H9 (cell line): Measurements from ENCODE around the gene ZNF892. TPM values are rescaled to one million over a fixed set of nuclear protein-coding genes. Genes with fewer than 3 reads are reported as not detected.

Experiments used
- DNase-seq: peaks from one replicate; pipeline ENCODE4 v3.0.0-alpha.2; 2017
- H2AFZ ChIP-seq: one replicate; pipeline ENCODE4 v1.6.1; 2013; ENCODE audit warnings: mild to moderate bottlenecking, low read length, control low read depth, moderate library complexity
- H2AK5ac ChIP-seq: 2 replicates; pipeline ENCODE4 v1.6.1; 2013; ENCODE audit warnings: low read length, control low read depth, mixed read lengths; ENCODE audit not compliant: insufficient read length
- H2BK120ac ChIP-seq: one replicate; pipeline ENCODE4 v1.6.1; 2013; ENCODE audit warnings: low read depth, mild to moderate bottlenecking, low read length, control low read depth, inconsistent platforms; ENCODE audit not compliant: poor library complexity, severe bottlenecking
- H2BK12ac ChIP-seq: 2 replicates; pipeline ENCODE4 v1.6.1; 2013; ENCODE audit warnings: low read length, control low read depth, mixed read lengths, low read depth; ENCODE audit not compliant: insufficient read length
- H2BK15ac ChIP-seq: 2 replicates; pipeline ENCODE4 v1.6.1; 2013; ENCODE audit warnings: low read depth, low read length, control low read depth
- H2BK20ac ChIP-seq: one replicate; pipeline ENCODE4 v1.6.1; 2013; ENCODE audit warnings: low read depth, mild to moderate bottlenecking, low read length, control low read depth, inconsistent platforms; ENCODE audit not compliant: poor library complexity, severe bottlenecking
- H2BK5ac ChIP-seq: 2 replicates; pipeline ENCODE4 v1.6.1; 2013; ENCODE audit warnings: low read length, control low read depth, mixed read lengths; ENCODE audit not compliant: insufficient read length
- H3K14ac ChIP-seq: 2 replicates; pipeline ENCODE4 v1.6.1; 2013; ENCODE audit warnings: low read length, control low read depth; ENCODE audit not compliant: insufficient read depth
- H3K18ac ChIP-seq: 2 replicates; pipeline ENCODE4 v1.6.1; 2013; ENCODE audit warnings: low read depth, mild to moderate bottlenecking, mixed read lengths, low read length, control low read depth; ENCODE audit not compliant: insufficient read length
- H3K23ac ChIP-seq: 2 replicates; pipeline ENCODE4 v1.6.1; 2013; ENCODE audit warnings: low read length, control low read depth, mixed read lengths, low read depth; ENCODE audit not compliant: insufficient read length
- H3K23me2 ChIP-seq: 2 replicates; pipeline ENCODE4 v1.6.1; 2013; ENCODE audit warnings: low read depth, mild to moderate bottlenecking, mixed read lengths, low read length, control low read depth; ENCODE audit not compliant: insufficient read length, poor library complexity, severe bottlenecking
- H3K27ac ChIP-seq: 2 replicates; pipeline ENCODE4 v1.5.1; 2013; ENCODE audit warnings: low read length, control low read depth, mixed read lengths, low read depth; ENCODE audit not compliant: insufficient read length
- H3K27me3 ChIP-seq: 2 replicates; pipeline ENCODE4 v1.6.1; 2013; ENCODE audit warnings: low read length, control low read depth, inconsistent platforms; ENCODE audit not compliant: insufficient read depth
- H3K4ac ChIP-seq: 2 replicates; pipeline ENCODE4 v1.6.1; 2013; ENCODE audit warnings: low read depth, mild to moderate bottlenecking, control low read depth, inconsistent platforms, low read length, moderate library complexity
- H3K4me1 ChIP-seq: 2 replicates; pipeline ENCODE4 v1.6.1; 2013; ENCODE audit warnings: low read length, control low read depth, inconsistent platforms; ENCODE audit not compliant: insufficient read depth
- H3K4me2 ChIP-seq: 2 replicates; pipeline ENCODE4 v1.6.1; 2013; ENCODE audit warnings: low read length, control low read depth, mixed read lengths; ENCODE audit not compliant: insufficient read length, insufficient read depth
- H3K56ac ChIP-seq: 2 replicates; pipeline ENCODE4 v1.6.1; 2013; ENCODE audit warnings: low read depth, mild to moderate bottlenecking, mixed read lengths, low read length, control low read depth; ENCODE audit not compliant: insufficient read length
- H3K79me1 ChIP-seq: 2 replicates; pipeline ENCODE4 v1.6.1; 2013; ENCODE audit warnings: low read depth, mild to moderate bottlenecking, moderate library complexity, low read length, control low read depth, inconsistent platforms; ENCODE audit not compliant: insufficient read depth, poor library complexity, severe bottlenecking
- H3K79me2 ChIP-seq: 2 replicates; pipeline ENCODE4 v1.6.1; 2013; ENCODE audit warnings: low read length, control low read depth, inconsistent platforms; ENCODE audit not compliant: insufficient read depth
- H3K9ac ChIP-seq: 2 replicates; pipeline ENCODE4 v1.6.1; 2013; ENCODE audit warnings: low read length, control low read depth, mixed read lengths; ENCODE audit not compliant: insufficient read length; ENCODE audit errors: extremely low read depth
- H3K9me3 ChIP-seq: one replicate; pipeline ENCODE4 v1.6.1; 2013; ENCODE audit warnings: low read depth, low read length, inconsistent platforms; ENCODE audit not compliant: control insufficient read depth
- H3T11ph ChIP-seq: one replicate; pipeline ENCODE4 v1.6.1; 2013; ENCODE audit warnings: mild to moderate bottlenecking, low read length, control low read depth, inconsistent platforms
- H4K20me1 ChIP-seq: one replicate; pipeline ENCODE4 v1.6.1; 2013; ENCODE audit not compliant: control insufficient read depth, insufficient read length, insufficient read depth
- H4K5ac ChIP-seq: 2 replicates; pipeline ENCODE4 v1.6.1; 2013; ENCODE audit warnings: low read depth, mild to moderate bottlenecking, mixed read lengths, low read length, control low read depth; ENCODE audit not compliant: insufficient read length
- H4K8ac ChIP-seq: replicated peaks from 2 replicates; pipeline ENCODE4 v1.6.1; 2013; ENCODE audit warnings: low read length, control low read depth, mixed read lengths, low read depth; ENCODE audit not compliant: insufficient read length
- H4K91ac ChIP-seq: 2 replicates; pipeline ENCODE4 v1.6.1; 2013; ENCODE audit warnings: low read depth, mild to moderate bottlenecking, moderate library complexity, mixed read lengths, low read length, control low read depth; ENCODE audit not compliant: insufficient read length
- H3K27ac Mint-ChIP-seq, 3 experiments: 2 replicates in 2 of 3; 3 replicates in 1 of 3; pipeline ENCODE4 v1.8.0; 2020 to 2021; ENCODE audit warnings: mixed read lengths in 3 of 3, mild to moderate bottlenecking in 1 of 3, moderate library complexity in 1 of 3
- H3K27me3 Mint-ChIP-seq: 2 replicates; pipeline ENCODE4 v1.8.0; 2021; ENCODE audit warnings: low read depth, mild to moderate bottlenecking, moderate library complexity, mixed read lengths
- H3K36me3 Mint-ChIP-seq, 3 experiments: 2 replicates in 2 of 3; 3 replicates in 1 of 3; pipeline ENCODE4 v1.8.0; 2020 to 2021; ENCODE audit warnings: low read depth in 3 of 3, mixed read lengths in 3 of 3; ENCODE audit not compliant: insufficient read depth in 1 of 3
- H3K4me1 Mint-ChIP-seq, 2 experiments: 2 replicates each; pipeline ENCODE4 v1.8.0; 2020; ENCODE audit warnings: mixed read lengths in 2 of 2
- H3K4me3 Mint-ChIP-seq, 2 experiments: 2 replicates in 1 of 2; 3 replicates in 1 of 2; pipeline ENCODE4 v1.8.0; 2020 to 2021; ENCODE audit warnings: mild to moderate bottlenecking in 2 of 2, mixed read lengths in 2 of 2, moderate library complexity in 1 of 2
- H3K9me3 Mint-ChIP-seq, 2 experiments: 2 replicates in 1 of 2; 3 replicates in 1 of 2; pipeline ENCODE4 v1.8.0; 2020; ENCODE audit warnings: mild to moderate bottlenecking in 2 of 2, mixed read lengths in 2 of 2, moderate library complexity in 1 of 2
- WGBS: extraction: QIAGEN DNeasy Blood & Tissue Kit; methylation state at CpG from one replicate; pipeline ENCODE4 v1.1.7; 2013; ENCODE audit warnings: missing lambda C conversion rate, low lambda C conversion rate, mixed read lengths; ENCODE audit not compliant: insufficient read length; ENCODE audit errors: extremely low coverage; 5-methylcytosine and 5-hydroxymethylcytosine counted together
- total RNA-seq: library from RNA; stranded (reverse); gene quantifications from 2 replicates; pipeline ENCODE4 v1.2.1, GENCODE V29; 2021
- TF ChIP-seq, protein P1 (sequence below): fragments of 200-600 bp; sonication (generic); conservative IDR thresholded peaks from 3 replicates; pipeline ENCODE4 v1.8.0; 2021; ENCODE audit warnings: antibody characterized with exemption, mild to moderate bottlenecking

Gene ZNF892
- total RNA-seq, 1 experiment from 2014 or later: 13.2 TPM

DNA sequence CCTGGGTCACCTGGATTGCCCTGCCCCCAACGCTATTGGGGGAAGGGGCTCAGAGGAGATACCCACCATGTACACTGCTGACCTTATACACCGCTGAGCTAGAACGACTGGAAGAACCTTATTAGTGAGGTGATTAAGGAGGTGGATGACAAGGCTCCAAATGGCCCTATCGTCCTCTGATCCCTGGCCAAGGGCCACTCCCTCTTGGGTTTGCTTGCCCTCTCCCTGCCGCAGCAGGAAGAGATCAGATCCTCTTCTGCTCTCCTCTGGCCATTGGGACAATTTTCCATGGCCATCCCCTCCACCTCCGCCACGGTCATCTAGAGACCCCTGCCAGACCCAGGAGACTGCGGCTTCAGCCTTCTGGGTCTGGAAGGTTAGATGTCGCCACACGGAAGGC is 48.9 kb upstream of the ZNF892 start:
- no peak overlapping the region for H3K27ac Mint-ChIP-seq
- no peak overlapping the region for H4K8ac ChIP-seq
- no peak overlapping the region for H2BK5ac ChIP-seq
- no peaks in the 10 kb centered on the region for H3K9me3 ChIP-seq
- no peaks in the 10 kb centered on the region for H3K79me2 ChIP-seq
- H4K20me1 ChIP-seq: no peaks in the 10 kb centered on the region
- no peaks in the 10 kb centered on the region for H3K79me1 ChIP-seq
- H3K9me3 Mint-ChIP-seq: peaks cover 3 to 10% of the 10 kb centered on the region in 2 experiments; a peak in 4 of 5 replicates
- H2BK12ac ChIP-seq: no peak overlapping the region
- H3K4me2 ChIP-seq: peak overlapping the region; percentile 49
- no peak overlapping the region for H4K5ac ChIP-seq
- H2BK120ac ChIP-seq: no peak overlapping the region
- H2BK20ac ChIP-seq: no peak overlapping the region
- no peaks in the 10 kb centered on the region for H3K4me1 ChIP-seq
- H3K18ac ChIP-seq: no peak overlapping the region
- no peak overlapping the region for H3K23ac ChIP-seq
- H3K56ac ChIP-seq: no peak overlapping the region
- no peak overlapping the region for H2AFZ ChIP-seq
- no peak overlapping the region for H2AK5ac ChIP-seq
- H3K27ac ChIP-seq: no peak overlapping the region
- TF ChIP-seq, protein P1, sequence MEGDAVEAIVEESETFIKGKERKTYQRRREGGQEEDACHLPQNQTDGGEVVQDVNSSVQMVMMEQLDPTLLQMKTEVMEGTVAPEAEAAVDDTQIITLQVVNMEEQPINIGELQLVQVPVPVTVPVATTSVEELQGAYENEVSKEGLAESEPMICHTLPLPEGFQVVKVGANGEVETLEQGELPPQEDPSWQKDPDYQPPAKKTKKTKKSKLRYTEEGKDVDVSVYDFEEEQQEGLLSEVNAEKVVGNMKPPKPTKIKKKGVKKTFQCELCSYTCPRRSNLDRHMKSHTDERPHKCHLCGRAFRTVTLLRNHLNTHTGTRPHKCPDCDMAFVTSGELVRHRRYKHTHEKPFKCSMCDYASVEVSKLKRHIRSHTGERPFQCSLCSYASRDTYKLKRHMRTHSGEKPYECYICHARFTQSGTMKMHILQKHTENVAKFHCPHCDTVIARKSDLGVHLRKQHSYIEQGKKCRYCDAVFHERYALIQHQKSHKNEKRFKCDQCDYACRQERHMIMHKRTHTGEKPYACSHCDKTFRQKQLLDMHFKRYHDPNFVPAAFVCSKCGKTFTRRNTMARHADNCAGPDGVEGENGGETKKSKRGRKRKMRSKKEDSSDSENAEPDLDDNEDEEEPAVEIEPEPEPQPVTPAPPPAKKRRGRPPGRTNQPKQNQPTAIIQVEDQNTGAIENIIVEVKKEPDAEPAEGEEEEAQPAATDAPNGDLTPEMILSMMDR: no peak
- H3K36me3 Mint-ChIP-seq: peaks cover 29 to 36% (median 30%) of the 10 kb centered on the region in 3 experiments
- no peak overlapping the region for H3K14ac ChIP-seq
- H2BK15ac ChIP-seq: no peak overlapping the region
- H3K27me3 ChIP-seq: no peaks in the 10 kb centered on the region
- no peak for DNase-seq
- H3K23me2 ChIP-seq: peaks cover 5% of the 10 kb centered on the region
- no peak overlapping the region for H3K9ac ChIP-seq
- no peak overlapping the region for H4K91ac ChIP-seq
- WGBS: no CpG with 5 or more reads among the region's 10 CpGs
- peaks cover 12% of the 10 kb centered on the region for H3K27me3 Mint-ChIP-seq
- peak overlapping the region; percentile 77 to 89 for H3K4me3 Mint-ChIP-seq
- peaks cover 6 to 7% of the 10 kb centered on the region in 2 experiments for H3K4me1 Mint-ChIP-seq
- no peak overlapping the region for H3K4ac ChIP-seq
- H3T11ph ChIP-seq: no peak overlapping the region
